HG03280 (cell line): Measurements from ENCODE around the gene RASGEF1C.
"Not testable (repeated sequence)": the region's sequence is repeated elsewhere in the genome, so short reads cannot be mapped to it uniquely, and the experiment has no call there.

ENCODE experiments used
- ATAC-seq: cut with Tn5 transposase; IDR thresholded peaks from one replicate; pipeline ENCODE4 v1.9.1; 2021; ENCODE audit warnings: mild to moderate bottlenecking, moderate library complexity; ENCODE audit not compliant: unreplicated experiment

Gene RASGEF1C

DNA sequence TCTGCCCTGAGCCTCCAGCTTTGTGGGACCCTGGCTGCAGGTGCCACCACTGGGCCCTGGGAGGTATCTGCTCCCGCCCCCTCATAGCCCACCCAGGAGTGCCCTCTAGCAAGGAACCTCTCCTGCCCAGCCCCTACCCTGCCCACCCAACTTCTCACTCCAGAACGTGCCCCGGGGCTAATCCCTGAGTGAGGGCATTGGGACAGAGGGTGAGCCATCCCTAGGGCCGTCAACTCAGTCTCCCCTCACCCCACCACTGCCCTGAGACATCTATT, 2.7 kb upstream of the RASGEF1C start:
- ATAC-seq = no peak

DNA sequence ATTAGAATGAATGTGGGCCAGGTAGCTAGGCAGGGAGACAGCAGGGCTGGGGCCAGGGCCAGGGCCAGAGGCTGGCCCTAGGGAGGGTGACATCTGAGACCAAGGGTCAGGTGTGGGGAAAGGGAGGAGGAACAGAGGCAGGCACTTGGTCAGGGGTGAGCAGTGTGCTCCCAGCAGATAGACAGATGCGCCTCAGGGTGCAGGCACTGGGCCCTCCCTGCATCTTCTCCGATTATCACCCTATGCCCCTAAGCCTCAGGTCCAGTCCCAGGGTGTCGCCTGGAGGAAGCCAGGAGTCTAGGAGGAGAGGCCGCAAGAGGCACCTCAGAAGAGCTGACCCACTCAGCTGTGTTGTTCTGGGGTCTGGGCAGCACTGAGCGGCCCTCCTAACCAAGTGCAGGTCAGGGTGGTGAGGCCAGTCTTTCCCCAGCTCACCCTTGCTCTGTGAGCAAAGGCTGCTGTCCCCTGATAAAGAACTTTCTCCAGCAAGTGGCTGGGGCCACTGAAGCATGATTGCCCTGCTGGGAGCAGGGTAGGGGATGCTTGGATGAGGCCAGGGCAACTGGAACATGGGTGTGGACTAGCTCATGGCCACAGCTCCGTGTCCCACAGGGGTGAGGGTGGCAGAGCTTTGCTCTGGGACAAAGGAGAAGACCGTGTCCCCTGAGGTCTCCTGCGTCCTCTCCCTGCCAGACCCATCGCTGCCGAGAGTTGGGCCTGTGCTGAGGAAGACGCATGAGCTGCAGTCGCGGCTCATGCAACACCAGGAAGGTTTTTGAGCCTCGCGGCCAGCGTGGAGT, 2.1 kb upstream of the RASGEF1C start:
- no peak for ATAC-seq

DNA sequence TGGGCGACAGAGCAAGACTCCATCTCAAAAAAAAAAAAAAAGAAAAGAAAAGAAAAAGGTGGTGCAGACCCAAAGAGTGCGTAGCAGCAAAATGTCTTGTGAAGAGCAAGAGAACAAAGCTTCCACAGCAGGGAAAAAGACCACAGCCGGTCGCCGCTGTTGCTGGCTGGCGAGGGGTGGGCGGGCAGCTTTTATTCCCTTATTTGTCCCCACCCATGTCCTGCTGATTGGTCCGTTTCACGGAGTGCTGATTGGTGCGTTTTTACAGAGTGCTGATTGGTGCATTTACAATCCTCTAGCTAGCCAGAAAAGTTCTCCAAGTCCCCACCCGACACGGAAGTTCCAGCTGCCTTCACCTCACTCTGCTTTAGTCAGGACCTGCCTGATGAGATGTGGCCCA, 1.1 kb upstream of the RASGEF1C start:
- ATAC-seq = not testable (repeated sequence)

DNA sequence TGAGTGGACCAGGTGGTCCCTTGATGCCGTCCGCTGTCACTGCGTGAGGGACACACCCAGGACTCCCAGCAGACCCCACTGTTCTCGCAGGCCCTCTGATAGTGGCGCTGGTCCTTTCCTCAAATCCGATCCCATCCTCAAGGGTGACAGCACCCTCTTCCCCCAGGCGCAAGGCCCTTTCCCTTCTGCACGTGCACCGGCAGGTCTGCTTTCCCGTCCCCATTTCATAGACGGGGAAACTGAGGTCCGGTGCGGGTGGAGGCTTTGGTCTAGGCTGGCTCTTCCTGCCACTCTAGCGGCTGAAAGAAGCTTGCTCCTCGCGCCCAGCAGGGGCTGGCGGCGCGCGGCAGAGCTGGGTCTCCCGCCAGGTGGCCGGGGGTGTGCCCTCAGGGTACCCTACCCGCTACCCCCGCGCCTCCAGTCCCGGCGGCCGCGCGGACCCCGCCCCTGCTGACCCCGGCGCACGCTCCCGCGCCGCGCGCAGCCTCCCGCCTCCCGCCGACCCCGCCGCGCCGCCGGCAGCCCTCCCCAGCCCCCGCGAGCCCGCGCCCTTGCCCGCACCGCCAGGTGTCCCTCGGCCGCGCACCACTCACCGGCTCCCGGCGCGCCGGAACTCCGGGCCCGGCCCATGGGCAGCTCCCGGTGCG, 453 bp downstream of the RASGEF1C start:
- peak; percentile 36 for ATAC-seq

DNA sequence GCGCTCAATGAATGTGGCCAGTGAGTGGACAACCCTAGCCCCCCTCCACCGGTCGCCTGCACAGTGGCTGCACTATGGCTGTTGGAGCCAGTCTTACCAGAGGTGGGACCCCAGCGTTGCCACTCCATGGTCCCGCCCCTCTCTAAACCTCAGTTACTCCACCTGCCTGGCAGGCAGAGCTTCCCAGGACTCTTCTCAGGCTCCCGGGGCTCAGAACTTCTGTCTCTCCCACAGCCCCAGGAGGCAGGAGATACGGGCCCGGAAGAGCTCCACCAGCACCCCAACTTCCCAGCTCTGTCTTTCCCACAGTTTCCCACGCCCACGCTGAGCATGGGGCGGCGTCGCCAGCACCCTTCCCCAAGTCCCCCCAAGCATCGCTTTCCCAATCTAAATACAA, 975 bp downstream of the RASGEF1C start:
- ATAC-seq = no peak

DNA sequence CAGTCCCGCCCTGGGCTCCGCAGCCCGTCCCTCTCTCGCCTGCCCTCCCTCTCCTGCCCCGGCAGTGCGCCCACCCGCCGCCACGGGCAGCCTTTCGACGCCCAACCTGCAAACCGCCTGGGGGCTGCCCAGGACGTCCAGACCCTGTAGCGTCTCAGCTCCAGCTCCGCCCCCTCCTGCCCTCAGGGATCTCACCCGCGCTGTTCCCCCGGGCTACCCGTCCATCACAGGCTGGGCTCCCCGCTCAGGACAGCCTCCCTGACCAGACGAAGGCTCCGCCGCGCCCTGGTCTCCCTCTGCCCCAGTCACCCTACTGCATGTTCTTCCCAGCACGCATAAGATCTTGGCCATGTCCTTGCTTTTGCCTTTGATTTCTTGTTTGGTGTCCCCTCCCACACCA, 1.4 kb downstream of the RASGEF1C start:
- no peak for ATAC-seq

DNA sequence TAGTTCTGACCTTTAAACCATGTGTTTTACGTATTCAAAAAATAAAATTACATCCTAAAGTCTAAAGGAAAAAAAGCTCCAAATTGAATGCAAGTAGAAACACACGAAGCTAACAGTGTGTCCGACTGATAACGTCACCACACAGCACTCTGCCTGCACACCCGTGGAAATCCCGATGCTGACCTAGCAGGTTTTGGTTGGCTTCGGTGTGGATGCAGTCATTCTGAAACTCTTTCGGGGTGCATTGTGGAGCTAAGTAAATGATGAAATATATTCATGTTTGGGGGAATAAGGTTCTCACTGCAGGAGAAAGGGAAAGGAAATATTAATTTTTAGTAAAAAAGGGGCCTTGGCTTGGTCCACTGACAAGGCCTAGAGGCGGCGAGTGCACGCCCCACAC, 2.0 kb downstream of the RASGEF1C start:
- ATAC-seq = no peak

DNA sequence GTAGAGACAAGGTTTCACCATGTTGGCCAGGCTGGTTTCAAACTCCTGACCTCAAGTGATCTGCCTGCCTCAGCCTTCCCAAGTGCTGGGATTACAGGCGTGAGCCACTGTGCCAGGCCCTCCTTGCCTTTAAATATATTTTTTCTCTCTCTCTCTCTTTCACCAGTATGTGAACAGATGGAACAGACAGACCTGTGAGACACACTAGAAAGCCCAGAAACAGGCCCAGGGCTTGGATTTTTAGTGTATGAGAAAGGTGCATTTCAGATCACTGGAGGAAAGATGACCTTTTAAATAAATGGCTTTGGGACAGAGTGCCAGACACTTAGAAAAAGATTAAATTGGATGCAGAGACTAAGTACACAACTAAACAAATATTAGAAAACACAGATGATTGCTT, 3.1 kb downstream of the RASGEF1C start:
- ATAC-seq = no peak

DNA sequence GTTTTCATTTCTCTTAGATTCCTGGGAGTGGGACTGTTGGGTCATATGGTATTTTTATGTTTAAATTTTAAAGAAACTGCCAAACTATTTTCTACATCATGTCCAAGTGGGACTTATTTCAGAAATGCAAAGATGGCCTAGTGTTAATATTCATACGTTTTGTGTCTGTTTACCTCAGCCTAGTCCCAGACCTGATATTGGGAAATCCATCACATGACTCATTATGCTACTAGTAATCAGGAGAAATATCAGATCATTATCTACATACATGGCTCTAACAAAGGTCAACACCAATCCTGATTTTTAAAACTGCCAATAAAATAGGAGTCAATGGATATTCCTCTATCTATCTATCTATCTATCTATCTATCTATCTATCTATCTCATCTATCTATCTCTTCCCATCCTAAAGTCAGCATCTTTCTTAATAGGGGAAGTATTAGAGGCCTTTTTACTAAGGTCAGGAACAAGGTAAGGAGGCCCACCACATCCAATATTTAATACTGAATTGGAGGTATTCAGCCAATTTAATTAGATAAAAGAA, 4.7 kb downstream of the RASGEF1C start:
- no peak for ATAC-seq

DNA sequence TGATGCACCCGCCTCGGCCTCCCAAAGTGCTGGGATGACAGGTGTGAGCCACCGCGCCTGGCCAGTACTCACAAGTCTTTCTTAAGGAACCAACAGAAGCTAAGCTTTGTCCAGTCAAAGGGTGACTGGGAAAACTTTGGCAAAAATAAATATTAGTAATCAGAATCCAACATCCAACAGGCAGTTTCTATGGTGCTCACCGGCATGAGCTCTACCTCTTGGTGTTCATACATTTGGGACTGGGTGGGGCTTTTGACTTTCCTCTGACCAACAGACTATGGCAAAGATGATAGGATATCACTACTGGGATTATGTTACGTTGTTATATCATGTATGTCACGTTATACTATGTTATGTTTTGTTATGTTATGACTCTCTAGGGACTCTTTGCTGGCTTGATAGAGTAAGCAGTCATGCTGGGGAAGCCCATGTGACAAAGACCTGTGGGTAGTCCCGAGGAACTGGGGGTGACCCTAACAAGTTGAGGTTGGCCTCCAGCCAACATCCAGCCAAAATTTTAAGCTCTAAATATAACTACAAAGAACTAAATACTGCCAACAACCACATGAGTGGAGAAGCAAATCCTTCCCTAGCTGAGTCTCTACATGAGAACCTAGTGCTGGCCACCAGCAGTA, 6.0 kb downstream of the RASGEF1C start:
- ATAC-seq = no peak

DNA sequence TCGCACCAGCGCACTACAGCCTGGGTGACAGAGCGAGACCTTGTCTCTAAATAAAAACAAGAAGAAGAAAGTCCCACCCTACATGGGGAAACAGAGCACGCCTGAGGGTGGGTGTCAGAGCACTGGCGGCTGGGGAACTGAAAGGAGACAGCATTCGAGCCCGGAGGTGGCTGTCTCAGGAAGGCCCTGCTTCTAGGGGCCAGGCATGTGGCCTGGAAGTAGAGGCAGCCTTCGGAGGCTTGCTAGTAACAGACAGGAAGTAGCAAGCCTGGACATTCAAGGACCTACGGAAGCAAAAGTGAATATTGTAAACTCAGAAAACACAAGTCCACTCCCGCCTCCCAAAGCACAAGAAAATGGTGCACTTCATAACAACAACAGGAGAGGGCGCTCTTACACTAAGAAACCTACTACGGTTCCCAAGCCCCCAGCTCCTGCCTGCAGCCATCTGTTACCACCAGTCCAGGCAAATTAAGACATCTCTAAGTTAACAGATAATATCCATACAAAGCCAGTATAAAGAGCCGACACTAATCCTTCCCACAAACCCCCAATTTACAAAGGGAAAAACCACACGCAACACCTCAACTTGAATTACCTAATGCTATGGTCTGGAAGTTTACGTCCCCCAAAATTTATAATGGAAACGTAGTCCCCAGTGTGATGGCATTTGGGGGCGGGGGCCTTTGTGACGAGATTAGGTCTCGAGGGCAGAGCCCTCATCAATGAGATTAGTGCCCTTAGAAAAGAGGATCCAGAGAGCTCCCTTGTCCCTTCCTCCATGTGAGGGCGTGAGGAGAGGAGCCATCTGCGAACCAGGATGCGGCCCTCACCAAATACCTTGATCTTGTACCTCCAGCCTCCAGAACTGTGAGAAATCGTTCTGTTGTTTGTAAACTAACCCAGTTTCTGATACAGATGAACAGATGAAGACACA, 7.7 kb downstream of the RASGEF1C start:
- ATAC-seq = no peak

DNA sequence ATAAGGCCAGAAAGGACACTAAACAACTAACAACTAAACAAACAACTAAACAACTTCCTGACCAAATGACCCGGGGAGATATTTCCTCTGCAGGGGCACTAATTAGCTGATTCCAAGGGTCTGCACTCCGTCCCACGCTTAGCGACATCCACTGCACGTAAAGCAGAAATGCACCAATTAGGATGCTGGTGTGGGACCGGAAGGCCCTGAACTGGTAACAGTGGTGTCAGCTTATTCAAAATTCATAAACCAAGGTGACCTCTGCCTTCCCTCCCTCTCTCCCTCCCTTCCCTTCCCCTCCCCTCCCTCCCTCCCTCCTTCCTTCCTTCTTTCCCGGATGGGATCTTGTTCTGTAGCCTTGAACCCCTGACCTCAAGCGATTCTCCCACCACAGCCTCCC, 9.6 kb downstream of the RASGEF1C start:
- ATAC-seq = no peak

DNA sequence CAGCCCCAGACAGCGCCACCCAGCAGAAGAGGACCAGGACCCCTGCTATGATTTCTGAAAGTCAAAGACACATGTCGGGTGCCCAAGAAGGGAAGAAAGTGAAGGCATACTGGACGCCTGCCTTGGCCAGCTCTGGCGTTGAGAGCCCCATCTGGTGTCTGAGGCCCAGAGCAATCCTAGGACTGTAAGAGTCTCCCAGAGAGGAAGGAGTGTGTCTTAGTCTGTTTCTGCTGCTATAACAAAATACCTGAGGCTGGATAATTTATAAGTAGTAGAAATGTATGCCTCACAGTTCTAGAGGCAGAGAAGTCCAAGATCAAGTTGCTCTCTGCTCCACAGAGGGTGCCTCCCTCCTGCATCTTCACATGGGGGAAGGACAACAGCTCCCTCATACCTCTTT, 10.8 kb downstream of the RASGEF1C start:
- no peak for ATAC-seq

DNA sequence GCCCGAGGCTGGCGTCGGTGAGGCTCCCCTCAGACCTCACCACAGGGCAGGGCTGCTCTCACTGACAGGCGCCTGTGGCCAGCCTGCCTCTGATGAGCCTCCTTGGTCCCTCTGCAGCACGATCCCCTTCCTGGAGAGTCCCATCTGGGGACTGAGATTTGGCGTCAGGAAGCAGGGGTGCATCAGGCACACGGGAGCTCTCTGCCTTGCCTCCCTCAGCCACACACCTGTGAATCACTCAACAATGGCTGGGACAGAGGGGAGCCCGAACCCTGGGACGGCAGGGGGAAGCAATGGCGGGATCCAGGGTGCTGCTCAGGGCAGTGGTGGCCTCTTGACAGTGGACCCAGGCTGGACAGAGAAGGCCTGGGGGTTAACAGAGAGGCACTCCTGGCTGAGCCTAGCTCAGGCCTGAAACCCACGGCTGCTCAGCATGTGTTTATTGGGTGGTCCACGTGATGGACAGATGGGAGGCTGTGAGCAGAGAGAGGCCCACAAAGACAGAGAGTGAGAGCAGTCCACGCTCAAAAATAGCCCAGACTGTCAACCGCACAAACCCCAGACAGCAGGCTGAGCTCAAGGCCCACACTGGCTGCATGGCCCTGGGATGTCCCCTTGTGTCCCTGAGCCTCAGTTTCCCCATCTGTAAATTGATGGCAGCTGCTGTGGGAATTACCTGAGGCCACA, 11.9 kb downstream of the RASGEF1C start:
- no peak for ATAC-seq

DNA sequence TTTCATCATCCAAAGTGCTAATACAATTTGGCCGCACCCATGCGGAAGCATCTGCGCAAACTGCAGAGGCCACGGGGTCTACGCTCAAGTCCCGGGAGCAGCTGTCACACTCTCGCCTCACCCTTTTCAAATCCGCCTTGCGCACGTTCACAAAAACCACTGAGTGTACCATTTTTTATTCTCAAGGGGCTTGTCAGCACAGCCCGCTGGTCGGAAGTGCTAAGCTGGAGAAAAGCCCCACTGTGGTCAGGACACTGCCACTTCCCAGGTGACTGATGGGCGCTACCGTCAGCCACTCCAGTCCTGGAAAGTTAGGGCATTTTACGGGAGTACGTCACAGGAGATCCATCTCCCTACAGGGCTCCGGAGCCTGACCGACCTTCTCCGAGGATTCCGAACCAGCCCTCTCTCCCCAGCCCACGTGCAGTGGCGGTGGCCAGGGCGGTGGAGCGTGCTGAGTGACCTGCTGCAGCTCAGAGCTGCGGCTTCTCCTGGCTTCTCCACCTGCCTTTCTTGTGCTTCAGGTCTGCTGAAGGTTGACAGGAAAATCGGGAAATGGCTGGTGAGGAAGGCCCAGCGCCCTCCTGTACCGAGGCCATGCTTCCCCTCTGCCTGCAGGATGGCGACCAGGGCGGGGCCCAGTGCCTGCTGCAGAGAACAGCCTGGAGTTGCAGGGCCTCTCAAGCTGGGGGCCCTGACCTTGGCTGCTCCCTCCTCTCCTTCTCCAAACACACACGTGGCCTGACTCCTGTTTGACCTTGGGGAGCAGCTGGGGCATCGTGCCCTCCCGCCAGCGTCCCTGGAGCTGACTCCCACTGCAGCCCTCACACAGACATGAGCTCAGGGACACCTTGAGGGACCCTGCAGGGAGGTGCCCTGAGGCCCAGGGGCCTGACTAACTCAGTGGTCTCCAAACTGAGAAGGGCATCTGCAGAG, 14.3 kb downstream of the RASGEF1C start:
- ATAC-seq = no peak

DNA sequence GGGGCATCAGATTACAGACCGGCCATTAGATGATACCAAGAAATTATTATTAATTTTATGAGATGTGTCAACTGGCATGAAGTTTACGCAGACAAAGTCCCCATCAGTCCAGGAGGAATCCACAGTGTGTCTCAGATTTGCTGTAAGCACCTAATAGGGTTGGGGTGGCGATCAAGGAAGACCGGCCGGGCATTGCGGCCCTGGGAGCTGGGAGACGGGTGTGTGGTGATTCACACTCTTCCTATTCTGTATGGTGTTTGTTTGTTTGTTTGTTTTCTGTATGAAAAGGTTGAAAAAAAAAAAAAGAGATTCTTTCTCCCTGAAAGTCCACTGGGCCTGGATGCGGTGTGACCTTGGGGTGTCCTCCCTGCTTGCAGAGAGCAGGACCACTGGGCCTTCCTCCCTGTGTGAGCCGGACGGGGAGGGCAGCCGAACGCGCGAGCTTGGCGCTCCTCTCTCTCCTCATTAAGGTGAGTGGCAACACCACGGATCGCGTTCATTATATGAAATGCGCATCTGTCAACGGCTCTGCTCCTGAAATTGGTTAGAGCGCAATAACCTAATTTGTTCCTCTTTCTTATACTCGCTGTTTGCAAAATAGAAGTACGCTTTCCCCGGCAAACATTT, 15.1 kb downstream of the RASGEF1C start:
- ATAC-seq = no peak

DNA sequence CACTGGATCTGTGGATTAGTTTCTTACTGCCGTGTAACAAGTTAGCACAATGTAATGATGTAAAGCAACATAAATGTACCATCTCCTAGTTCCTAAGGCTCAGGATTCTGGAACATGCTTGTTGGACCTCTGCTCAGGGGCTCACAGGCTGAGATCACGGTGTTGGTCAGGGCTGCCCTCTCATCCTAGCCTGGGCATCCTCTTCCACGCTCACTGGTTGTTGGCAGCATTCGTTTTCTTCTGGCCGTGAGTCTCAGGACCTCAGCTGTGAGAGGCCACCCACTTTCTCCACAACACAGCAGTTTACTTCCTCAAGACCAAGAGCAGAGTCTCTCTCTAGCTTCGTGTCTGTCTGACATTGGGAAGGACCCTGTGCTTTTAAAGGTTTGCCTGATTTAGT, 17.3 kb downstream of the RASGEF1C start:
- ATAC-seq = no peak

DNA sequence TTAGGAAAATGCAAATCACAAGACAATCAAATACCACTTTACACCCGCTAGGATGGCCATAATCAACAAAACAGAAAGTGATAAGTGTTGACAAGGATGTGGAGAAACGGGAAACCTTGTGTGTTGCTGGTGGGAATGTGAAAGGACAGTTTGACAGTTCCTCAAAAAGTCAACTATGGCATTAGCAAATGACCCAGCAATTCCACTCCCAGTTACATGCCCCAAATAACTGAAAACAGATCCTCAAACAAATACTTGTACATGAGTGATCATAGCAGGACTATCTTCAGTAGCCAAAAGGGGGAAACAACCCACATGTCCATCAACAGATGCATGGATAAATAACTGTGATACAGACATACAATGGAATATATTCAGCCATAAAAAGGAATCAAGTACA, 21.2 kb downstream of the RASGEF1C start:
- ATAC-seq = no peak

DNA sequence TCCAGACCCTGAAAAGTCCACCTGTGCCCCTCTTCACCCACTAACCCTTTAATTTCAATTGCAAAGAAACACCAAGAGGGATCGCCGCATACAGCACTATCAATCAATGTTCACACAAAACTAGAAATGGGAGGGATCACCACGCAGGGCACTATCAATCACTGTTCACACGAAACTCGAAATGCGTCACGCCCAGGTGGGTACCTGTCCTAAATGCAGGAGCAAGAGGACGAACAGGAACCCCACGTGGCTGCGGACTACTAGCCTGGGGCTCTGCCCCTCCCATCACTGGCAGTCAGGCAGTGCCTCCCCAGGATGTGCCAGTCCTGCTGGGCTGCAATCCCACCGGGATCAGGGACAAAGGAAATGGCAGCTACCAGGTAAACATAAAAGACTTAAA, 28.2 kb downstream of the RASGEF1C start:
- ATAC-seq = no peak
